Activated naive CD4-positive, alpha-beta T cell treated with anti-CD3 and anti-CD28 coated beads, Interleukin-2, amount 50 U/mL, for 16 hours (primary cell): ENCODE measurements around the gene CUTA.

Experiments
- DNase-seq: peaks from one replicate; pipeline ENCODE4 v3.0.0-alpha.2; 2020

The CUTA gene, protein sequence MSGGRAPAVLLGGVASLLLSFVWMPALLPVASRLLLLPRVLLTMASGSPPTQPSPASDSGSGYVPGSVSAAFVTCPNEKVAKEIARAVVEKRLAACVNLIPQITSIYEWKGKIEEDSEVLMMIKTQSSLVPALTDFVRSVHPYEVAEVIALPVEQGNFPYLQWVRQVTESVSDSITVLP

DNA sequence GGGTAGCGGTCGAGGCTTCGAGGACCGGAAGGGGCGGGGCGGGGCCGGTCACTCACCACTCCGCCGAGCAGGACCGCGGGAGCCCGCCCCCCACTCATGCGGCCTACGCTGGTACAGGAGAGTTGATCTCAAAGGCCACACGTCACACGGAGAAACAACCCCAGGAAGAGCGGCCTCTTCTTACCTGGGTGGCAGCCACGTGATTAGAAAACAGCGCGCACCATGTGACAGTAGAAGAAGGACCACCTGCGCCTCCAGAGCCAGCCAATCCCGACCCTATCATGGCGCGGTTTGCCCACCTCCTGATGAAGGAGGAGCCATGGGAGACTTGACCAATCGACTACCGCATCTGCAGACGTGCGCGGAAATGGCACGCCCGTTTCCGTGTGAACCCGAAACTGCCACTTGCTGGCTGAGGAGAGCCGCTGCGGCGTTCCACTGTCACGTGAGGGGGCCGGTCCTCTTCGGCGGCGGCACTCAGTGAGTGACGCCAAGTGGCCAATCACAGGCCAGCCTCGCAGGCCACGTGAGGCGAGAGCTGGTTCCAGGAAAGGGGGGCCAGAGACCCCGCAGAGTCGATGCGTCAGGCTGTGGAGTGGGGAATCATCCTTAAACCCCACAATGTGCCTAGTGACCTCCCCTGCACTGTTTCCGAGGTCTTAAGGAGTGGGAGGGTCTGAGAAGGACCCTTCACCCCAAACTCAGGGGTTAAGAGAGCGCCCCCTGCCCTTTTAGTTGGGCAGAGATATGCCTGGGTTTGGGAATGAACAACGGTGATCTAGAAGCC is at the start of gene CUTA:
TSS of gene CUTA (minus strand) at position 205 of the 787 bp plus-strand sequence. CDS start at position 98, 107 bp downstream.
- DNase-seq = peak; percentile 99

DNA sequence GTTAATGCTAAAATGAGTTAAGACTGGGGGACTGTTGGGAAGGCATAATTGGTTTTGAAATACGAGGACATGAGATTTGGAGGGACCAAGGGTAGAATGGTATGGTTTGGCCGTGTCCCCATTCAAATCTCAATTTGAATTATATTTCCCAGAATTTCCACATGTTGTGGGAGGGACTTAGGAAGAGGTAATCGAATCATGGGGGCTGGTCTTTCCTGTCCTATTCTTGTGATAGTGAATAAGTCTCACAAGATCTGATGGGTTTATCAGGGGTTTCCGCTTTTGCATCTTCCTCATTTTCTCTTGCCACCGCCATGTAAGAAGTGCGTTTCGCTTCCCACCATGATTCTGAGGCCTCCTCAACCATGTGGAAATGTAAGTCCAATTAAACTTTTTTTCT is 49.2 kb upstream of the CUTA start:
- no peak for DNase-seq

DNA sequence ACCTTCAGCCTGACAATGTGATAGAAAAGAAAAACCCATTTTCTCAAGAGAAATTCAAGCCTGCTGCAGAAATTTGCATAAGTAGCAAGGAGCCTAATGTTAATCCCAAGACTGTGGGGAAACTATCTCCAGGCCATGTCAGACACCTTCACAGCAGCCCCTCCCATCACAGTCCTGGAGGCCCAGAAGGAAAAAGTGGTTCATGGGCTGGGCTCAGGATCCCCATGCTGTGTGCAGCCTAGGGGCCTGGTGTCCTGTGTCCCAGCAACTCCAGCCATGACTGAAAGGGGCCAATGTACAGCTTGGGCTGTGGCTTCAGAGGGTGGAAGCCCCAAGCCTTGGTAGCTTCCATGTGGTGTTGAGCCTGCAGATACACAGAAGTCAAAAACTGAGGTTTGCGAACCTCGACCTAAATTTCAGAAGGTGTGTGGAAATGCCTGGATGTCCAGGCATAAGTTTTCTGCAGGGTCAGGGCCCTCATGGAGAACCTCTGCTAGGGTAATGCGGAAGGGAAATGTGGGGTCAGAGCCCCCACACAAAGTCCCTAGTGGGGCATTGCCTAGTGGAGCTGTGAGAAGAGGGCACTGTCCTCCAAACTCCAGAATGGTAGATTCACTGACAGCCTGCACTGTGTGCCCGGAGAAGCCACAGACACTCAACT is 48.3 kb upstream of the CUTA start:
- no peak for DNase-seq

DNA sequence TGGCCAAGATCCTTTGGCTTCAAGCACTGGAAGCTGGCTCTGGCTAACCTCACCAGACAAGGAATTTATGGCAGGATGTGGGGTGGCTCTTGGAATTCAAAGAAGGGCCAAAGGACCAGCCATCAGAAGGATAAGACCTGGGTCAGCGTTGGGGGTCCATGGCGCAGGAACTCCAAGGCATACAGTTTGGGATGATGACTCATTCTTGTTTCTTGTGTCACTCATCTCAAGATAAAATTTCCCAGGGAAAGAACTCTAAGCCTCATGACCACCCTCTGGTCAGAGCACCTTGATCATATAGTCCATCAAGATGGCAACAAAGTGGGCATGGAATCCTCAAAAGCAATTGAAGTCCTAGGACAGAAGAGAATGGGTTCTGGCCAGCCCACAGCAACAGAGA is 41.3 kb upstream of the CUTA start:
- no peak for DNase-seq

DNA sequence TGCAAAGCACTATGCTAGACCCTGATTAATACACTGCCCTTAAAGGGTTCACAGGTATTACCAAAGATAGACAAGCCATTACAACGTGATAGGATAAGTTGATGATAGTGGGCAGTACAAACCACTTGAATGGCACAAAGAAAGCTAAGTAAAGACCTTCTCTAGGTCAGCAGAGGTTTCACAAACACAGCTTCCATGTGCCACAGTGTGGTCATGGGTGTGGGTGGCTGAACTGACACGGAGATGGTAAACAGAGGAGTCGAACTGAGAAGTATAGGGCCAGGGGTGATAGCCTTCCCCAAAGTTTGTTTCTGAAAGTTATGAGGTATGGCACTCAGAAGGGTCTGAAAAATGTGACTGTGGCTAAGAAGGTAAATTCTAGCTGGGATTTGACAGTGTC is 40.8 kb upstream of the CUTA start:
- DNase-seq = no peak

DNA sequence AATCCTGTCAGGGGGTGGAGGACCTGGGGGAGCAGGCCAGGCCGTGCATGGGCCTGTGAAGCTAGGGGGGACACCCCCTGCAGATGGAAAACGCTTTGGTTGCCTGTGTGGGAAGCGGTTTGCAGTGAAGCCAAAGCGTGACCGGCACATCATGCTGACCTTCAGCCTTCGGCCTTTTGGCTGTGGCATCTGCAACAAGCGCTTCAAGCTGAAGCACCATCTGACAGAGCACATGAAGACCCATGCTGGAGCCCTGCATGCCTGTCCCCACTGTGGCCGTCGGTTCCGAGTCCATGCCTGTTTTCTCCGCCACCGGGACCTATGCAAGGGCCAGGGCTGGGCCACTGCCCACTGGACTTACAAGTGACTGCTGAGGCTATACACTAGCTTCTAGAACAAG is 38.2 kb upstream of the CUTA start:
- DNase-seq = no peak

DNA sequence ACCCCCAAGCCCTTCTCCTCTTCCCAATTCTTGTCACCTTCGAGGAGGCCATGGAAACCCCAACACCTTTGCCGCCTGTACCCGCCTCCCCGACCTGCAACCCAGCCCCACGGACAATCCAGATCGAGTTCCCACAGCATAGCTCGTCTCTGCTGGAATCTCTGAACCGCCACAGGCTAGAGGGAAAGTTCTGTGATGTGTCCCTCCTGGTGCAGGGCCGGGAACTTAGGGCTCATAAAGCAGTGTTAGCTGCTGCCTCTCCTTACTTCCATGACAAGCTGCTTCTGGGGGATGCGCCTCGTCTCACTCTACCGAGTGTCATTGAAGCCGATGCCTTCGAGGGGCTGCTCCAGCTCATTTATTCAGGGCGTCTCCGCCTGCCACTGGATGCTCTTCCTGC is 37.1 kb upstream of the CUTA start:
- DNase-seq = no peak

DNA sequence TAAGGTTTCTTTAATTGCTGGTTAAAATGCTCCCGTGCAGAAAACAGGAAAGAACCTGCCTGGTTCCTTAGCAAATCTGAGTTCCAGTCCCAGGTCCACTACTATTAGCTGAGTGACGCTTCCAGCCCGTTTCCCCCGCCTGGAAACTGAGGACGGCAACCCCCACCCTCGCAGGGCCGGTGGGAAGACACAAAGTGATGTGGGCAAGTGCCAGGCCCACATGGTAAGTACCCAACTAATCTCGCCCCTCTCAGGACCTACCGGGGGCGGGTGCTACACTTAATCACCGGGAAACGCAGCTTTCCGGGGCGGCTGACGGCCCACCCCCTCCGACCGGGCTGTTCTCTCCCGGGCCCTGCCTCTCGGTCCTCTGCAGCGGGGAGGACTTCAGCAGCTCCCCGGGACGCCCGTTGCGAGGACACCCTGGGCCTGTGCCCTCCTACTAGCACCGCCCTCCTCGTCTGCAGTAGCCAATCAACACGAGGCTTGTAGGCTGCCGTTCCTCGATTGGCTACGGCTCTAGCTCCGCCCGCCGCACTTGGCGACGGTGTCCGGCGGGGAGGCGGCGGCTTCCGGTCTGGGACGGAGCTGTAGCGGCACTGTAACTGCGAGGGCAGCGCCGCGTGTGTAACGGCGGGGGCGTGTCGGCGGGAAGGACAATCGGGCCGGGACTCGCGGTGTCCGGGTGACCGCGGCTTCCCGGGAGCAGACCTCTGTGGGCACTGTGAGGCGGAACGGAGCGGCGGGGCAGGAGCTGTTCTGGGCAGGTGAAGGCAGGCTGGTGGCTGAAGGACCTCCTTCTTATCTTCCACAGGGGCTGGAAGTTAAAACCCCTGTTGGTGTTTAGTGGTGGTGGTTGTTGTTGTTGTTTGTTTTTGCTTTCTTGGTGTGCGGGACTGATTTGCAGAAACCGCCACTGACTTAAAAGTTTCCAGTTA is 36.4 kb upstream of the CUTA start, which contains the start of gene ZBTB9:
TSS of gene ZBTB9 (plus strand) at position 568 of the 938 bp plus-strand sequence. CDS start 525 bp downstream, outside the sequence.
- peak; percentile 94 for DNase-seq

DNA sequence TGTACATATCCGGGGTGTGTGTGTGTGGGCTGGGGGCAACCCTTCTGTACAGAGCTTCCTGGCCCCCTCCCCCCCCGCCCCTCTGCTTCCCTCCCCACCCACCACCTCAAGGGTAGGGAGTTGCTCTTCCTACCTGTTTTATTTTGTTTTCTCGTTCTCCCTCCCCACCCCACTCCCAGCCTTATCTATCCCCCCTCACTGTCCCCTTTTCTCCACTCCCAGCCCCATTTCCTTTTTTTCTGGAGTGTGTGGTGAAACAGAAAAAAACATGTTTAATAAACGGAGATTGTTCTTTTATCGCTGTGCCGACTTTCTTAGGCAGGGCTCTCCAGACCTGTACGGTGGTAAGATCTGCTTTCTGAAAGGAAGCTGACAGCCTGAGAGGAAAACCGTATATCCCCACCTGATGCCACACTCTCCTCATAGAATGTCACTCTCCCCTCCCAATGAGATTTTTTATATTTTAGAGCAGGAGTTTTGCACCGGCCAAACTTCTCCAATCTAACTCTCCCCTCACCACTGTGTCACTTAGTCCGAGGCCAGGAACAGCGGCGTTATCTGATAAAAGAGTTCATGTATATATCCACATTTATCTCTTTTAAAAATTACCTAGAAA is 35.6 kb upstream of the CUTA start:
- DNase-seq = no peak

DNA sequence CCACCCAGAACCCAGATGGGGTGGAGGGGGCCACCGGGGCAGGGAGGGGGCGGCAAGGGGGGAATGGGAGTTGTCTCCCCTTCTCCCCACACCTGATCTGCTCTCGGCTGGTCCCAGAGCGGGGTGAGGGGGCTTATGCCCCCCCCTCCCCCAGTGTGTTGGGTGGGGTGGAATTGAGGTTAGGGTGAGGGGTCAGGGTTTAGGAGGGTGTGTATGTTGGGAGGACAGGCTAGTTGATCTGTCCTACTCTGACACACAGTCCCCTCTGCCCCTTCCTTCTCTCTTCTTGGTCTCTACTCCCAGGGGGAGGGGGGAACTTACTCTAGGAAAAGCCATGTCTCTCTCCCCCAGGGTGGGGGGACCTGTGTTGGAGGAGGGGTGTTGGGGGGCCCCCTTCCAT is 34.6 kb upstream of the CUTA start:
- no peak for DNase-seq

DNA sequence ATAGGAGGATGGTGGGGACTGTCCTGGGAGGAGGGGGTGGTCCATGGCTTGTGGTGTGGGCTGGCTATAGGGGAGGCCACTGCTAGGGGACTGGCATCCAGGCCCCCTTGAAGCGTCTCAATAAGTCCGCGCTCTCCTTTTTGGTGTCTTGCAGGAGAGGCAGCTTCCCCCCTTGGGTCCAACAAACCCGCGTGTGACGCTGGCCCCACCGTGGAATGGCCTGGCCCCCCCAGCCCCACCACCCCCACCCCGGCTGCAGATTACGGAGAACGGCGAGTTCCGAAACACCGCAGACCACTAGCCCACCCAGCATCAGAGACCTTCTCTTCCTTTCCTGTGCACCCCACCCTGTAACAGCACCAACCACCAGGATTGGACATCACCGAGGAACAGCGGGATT is 33.7 kb upstream of the CUTA start:
- no peak for DNase-seq

DNA sequence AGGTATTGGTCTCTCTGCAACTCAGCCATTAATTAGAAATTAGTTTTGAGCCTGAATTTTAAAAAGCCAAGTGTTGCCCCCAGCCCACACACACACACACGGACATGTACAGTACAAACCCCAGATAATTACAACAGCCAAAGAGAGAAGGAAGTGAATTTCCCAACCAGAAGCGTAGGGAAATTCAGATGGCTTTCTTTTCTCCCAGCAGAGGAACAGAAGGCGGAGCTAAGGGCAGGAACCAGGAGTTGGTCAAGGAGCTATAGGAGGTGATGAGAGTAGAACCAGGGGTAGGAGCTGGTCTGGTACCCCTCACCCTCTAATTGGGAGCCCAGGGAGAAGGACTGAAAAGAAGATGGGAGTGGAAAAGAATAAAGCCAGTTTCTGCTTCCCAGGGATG is 32.5 kb upstream of the CUTA start:
- DNase-seq = no peak

DNA sequence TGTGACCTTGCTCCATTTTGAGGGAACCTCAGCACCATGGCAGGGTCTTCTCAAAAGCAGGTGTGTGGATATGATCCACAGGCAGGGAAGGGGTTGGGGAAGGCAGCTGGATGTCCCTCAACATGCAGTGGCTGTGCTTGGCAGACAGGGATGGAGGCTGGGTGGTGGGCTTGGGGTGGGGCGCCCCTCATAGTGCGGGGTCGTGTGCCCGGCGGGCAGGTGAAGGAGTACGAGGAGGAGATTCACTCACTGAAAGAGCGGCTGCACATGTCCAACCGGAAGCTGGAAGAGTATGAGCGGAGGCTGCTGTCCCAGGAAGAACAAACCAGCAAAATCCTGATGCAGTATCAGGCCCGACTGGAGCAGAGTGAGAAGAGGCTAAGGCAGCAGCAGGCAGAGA is 28.4 kb upstream of the CUTA start:
- DNase-seq = no peak

DNA sequence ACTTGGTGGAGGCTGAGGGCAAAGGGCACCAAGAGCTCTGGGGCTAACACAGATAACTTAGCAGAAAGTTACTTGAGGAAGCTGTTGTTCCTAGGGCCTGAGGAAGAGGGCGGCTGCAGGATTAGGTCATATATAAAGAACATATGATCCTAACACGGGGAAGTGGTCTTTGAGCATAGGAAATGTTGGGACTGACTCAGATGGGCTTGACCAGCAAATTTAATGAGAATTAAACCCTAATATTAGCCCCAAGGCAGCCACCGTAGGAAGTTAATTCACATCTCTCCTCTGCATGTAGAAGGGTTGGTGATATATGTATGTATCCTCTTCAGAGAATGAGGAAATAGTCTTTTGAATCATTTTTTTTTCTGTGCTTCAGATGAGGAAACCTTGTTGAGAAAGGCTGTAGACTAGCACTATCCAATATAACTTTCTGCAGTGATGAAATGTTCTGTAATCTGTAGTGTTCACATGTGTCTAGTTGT is 27.3 kb upstream of the CUTA start:
- DNase-seq = no peak

DNA sequence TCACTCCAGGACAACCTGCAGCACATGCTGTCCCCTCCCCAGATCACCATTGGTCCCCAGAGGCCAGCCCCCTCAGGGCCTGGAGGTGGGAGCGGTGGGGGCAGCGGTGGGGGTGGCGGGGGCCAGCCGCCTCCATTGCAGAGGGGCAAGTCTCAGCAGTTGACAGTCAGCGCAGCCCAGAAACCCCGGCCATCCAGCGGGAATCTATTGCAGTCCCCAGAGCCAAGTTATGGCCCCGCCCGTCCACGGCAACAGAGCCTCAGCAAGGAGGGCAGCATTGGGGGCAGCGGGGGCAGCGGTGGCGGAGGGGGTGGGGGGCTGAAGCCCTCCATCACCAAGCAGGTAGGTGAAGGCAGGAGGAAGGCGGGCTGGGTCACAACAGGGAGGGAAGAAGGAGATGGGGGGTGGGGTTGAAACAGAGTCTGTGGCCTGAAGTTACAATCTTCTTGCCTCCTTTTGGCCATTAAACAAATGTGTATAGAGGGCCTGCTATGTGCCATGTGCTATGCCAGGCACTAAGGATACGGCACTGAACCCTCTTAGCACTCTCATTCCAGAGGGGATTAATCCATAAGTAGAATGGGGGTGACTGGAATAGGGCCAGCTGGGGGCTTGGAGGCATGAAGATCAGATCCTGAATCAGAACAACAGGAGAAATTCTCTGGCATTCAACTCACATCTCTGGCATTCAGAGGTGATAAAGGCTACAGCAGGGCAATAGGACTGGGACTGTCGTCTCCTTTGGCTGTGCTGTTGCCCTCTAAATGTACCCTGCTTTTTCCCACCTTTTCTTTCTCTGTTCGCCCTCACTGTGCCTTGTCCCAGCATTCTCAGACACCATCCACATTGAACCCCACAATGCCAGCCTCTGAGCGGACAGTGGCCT is 26.0 kb upstream of the CUTA start:
- DNase-seq = no peak

DNA sequence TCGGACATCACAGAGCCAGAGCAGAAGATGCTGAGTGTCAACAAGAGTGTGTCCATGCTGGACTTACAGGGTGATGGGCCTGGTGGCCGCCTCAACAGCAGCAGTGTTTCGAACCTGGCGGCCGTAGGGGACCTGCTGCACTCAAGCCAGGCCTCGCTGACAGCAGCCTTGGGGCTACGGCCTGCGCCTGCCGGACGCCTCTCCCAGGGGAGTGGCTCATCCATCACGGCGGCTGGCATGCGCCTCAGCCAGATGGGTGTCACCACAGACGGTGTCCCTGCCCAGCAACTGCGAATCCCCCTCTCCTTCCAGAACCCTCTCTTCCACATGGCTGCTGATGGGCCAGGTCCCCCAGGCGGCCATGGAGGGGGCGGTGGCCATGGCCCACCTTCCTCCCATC is 25.1 kb upstream of the CUTA start:
- no peak for DNase-seq

DNA sequence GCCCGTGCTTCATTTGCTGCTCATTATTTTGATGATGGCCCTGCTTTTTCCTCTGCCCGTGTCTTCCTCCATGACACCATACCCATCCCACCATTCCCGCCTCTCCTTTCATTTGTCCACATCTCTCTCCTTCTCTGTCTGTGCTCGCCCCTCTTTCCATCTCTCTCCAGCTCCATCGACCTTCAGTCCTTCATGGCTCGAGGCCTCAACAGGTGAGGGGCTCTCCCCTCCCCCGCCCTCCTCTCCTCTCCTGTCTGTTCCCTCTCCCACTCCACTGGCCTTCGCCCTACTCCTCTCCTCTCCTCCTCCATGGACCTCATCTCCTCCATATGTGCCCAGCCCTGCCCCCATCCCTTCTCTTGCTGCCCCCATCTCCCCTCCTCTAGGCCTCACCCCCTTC is 24.4 kb upstream of the CUTA start:
- DNase-seq = no peak

DNA sequence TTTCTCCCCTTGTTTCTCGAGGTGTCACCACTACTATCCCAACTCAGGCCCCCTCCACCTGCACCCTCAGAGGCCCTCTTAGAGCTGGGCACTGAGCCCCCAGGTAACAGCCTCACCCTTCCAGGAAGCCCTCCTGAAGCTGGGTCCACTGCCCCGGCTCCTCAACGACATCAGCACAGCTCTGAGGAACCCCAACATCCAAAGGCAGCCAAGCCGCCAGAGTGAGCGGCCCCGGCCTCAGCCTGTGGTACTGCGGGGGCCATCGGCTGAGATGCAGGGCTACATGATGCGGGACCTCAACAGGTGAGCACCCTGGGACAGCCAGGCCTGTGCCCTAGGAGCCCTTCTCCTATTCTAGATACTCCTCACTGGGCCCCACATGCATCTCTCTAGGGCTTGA is 23.6 kb upstream of the CUTA start:
- no peak for DNase-seq

DNA sequence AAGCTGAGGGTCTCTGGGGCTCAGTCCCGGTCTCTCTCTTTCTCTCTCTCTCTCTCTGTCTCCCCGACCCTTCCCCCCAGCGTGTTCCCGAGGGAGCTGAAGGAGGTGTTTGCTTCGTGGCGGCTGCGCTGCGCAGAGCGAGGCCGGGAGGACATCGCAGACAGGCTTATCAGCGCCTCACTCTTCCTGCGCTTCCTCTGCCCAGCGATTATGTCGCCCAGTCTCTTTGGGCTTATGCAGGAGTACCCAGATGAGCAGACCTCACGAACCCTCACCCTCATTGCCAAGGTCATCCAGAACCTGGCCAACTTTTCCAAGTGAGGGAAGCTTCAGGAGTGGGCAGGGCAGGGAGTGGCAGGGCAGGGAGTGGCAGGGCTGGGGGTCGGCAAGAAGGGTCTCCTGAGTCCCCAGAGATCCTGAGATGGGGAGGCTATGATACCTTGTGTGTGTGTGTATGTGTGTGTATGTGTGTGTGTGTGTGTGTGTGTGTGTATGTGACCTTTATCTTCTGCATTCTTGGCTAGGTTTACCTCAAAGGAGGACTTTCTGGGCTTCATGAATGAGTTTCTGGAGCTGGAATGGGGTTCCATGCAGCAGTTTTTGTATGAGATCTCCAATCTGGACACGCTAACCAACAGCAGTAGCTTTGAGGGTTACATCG is 22.9 kb upstream of the CUTA start:
- no peak for DNase-seq

DNA sequence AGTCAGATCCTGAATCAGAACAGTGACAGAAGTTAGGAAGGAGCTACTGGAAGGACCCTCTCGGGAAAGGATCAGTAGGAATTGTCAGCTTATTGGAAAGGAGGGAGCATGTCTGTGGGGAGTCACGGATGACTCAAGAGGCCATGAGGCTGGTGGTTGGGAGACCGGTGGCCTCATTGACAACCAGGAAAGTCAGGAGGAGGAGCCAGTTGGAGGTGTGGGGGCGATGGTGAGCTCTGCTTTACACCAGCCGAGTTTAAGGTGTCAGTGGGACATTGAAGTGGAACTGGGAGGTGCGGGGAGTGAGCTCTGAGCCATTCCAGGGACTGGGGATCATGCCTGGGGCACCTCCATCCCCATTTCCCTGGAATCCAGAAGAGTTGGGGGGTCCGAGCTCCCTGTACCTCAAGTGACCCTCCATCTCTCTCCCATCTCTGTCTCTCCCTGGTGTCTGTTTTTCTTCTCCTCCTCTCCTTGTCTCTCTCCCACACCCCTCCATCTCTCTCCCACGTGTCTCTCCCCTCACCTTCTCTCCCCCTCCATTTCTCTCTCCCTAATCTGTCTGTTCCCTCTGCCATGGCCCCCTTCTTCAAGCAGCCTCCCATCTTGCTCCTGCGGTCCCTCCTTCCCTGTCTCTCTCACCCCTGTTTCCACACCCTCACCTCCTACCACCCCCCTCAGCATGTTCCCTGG is 22.2 kb upstream of the CUTA start:
- no peak for DNase-seq
